GM23338 (cell line): ENCODE data around the gene RFXANK.

ENCODE experiments used
- CREB1 ChIP-seq: fragments of 250-450 bp; sonication (Bioruptor Pico); IDR thresholded peaks from 2 replicates; pipeline ENCODE4 v1.5.0; 2020; ENCODE audit warnings: low read depth, mild to moderate bottlenecking, moderate library complexity
- ETS1 ChIP-seq: IDR thresholded peaks from 2 replicates; pipeline ENCODE4 v1.6.1; 2016; ENCODE audit warnings: antibody characterized with exemption
- EZH2 ChIP-seq: fragments of 200-600 bp; sonication (generic); IDR thresholded peaks from one replicate; pipeline ENCODE4 v1.8.0; 2017; ENCODE audit warnings: antibody characterized with exemption, mild to moderate bottlenecking, low read depth; ENCODE audit not compliant: unreplicated experiment
- EZH2phosphoT487 ChIP-seq: fragments of 200-600 bp; sonication (generic); IDR thresholded peaks from one replicate; pipeline ENCODE4 v1.8.1; 2018; ENCODE audit warnings: antibody characterized with exemption; ENCODE audit not compliant: unreplicated experiment
- POLR2AphosphoS5 ChIP-seq: IDR thresholded peaks from 2 replicates; pipeline ENCODE4 v1.6.1; 2016; ENCODE audit warnings: antibody characterized with exemption, low read depth
- REST ChIP-seq: IDR thresholded peaks from one replicate; pipeline ENCODE4 v1.6.1; 2018; ENCODE audit warnings: antibody characterized with exemption; ENCODE audit not compliant: unreplicated experiment
- TF ChIP-seq, protein P1 (sequence below), 2 experiments: fragments of 200-600 bp in 1 of 2; sonication (generic) in 1 of 2; conservative IDR thresholded peaks; 2 replicates each; pipeline versions ENCODE4 v1.5.1 to v1.6.1; 2016 to 2017; ENCODE audit warnings: antibody characterized with exemption in 2 of 2, low read depth in 2 of 2, mild to moderate bottlenecking in 2 of 2, moderate library complexity in 1 of 2

DNA sequence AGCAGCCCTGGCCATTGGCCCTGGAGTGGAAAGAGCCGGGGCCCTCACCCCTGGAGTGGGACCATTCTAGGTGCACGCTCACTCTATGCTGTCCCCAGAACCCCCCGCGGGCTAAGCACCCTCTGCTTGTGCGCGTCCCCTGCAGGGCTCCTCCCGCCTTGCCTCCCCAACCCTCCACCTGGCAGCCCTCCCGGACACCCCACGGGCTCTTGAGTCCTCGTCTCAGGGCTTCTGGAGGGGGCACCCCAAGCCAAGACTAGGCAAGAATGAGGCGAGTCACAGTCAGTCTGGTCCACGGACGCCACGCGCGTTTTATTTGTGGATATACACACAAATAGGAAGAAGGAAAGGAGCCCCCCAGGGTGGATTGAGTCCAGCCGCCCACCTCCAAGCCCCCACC lies 46.8 kb upstream of the RFXANK start:
- TF ChIP-seq, protein P1, sequence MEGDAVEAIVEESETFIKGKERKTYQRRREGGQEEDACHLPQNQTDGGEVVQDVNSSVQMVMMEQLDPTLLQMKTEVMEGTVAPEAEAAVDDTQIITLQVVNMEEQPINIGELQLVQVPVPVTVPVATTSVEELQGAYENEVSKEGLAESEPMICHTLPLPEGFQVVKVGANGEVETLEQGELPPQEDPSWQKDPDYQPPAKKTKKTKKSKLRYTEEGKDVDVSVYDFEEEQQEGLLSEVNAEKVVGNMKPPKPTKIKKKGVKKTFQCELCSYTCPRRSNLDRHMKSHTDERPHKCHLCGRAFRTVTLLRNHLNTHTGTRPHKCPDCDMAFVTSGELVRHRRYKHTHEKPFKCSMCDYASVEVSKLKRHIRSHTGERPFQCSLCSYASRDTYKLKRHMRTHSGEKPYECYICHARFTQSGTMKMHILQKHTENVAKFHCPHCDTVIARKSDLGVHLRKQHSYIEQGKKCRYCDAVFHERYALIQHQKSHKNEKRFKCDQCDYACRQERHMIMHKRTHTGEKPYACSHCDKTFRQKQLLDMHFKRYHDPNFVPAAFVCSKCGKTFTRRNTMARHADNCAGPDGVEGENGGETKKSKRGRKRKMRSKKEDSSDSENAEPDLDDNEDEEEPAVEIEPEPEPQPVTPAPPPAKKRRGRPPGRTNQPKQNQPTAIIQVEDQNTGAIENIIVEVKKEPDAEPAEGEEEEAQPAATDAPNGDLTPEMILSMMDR (conservative IDR thresholded peaks at IDR 0.05; ENCODE audit: low read depth in 2 of 2): no peak
- TF ChIP-seq CREB1 (CRISPR knock-in tag) (no peak), POLR2AphosphoS5 (no peak), EZH2 (no peak), ETS1 (no peak), EZH2phosphoT487 (no peak), REST (no peak)
